ENCODE data around the gene MYH6. TPM values are rescaled to one million over a fixed set of nuclear protein-coding genes. Genes with fewer than 3 reads are reported as not detected.

The MYH6 gene

GRCh38 chr14:23347406-23348296 is 60.4 kb downstream of the MYH6 start:
- no peak overlapping the region for H3K4me2 ChIP-seq (ENCODE audit: low read length)
- peaks cover 8% of the 10 kb centered on the region for H3K27me3 ChIP-seq (ENCODE audit: control insufficient read depth, insufficient read depth, low read length)
- H3K36me3 ChIP-seq (ENCODE audit: insufficient read depth, low read length): no peaks in the 10 kb centered on the region
- no peak overlapping the region for H3K4me3 ChIP-seq (ENCODE audit: low read length)
- H3K9me3 ChIP-seq (replicated peaks; ENCODE audit: low read length): no peaks in the 10 kb centered on the region
- H3K4me1 ChIP-seq (ENCODE audit: control insufficient read depth, insufficient read depth, low read length): peaks cover 7% of the 10 kb centered on the region
- H3K9ac ChIP-seq (ENCODE audit: low read depth, low read length): no peak overlapping the region

- no peak overlapping the region for H3K4me2 ChIP-seq (ENCODE audit: low read length)
- H3K36me3 ChIP-seq (ENCODE audit: insufficient read depth, low read length): no peaks in the 10 kb centered on the region
- H3K4me1 ChIP-seq (ENCODE audit: control insufficient read depth, insufficient read depth, low read length): peaks cover 3% of the 10 kb centered on the region
- no peak overlapping the region for H3K4me3 ChIP-seq (ENCODE audit: low read length)
- H3K9me3 ChIP-seq (replicated peaks; ENCODE audit: low read length): no peaks in the 10 kb centered on the region
- peaks cover 13% of the 10 kb centered on the region for H3K27me3 ChIP-seq (ENCODE audit: control insufficient read depth, insufficient read depth, low read length)
- H3K9ac ChIP-seq (ENCODE audit: low read depth, low read length): no peak overlapping the region
Observed at GRCh38 chr14:23346693-23347405, 61.2 kb downstream of the MYH6 start.

GRCh38 chr14:23345987-23346692 is 61.9 kb downstream of the MYH6 start:
- peaks cover 9% of the 10 kb centered on the region for H3K27me3 ChIP-seq (ENCODE audit: control insufficient read depth, insufficient read depth, low read length)
- H3K4me1 ChIP-seq (ENCODE audit: control insufficient read depth, insufficient read depth, low read length): no peaks in the 10 kb centered on the region
- H3K36me3 ChIP-seq (ENCODE audit: insufficient read depth, low read length): no peaks in the 10 kb centered on the region
- no peak overlapping the region for H3K4me2 ChIP-seq (ENCODE audit: low read length)
- H3K9me3 ChIP-seq (replicated peaks; ENCODE audit: low read length): no peaks in the 10 kb centered on the region
- no peak overlapping the region for H3K9ac ChIP-seq (ENCODE audit: low read depth, low read length)
- no peak overlapping the region for H3K4me3 ChIP-seq (ENCODE audit: low read length)

- no peaks in the 10 kb centered on the region for H3K36me3 ChIP-seq (ENCODE audit: insufficient read depth, low read length)
- no peak overlapping the region for H3K9ac ChIP-seq (ENCODE audit: low read depth, low read length)
- no peaks in the 10 kb centered on the region for H3K4me1 ChIP-seq (ENCODE audit: control insufficient read depth, insufficient read depth, low read length)
- no peaks in the 10 kb centered on the region for H3K9me3 ChIP-seq (replicated peaks; ENCODE audit: low read length)
- no peak overlapping the region for H3K4me2 ChIP-seq (ENCODE audit: low read length)
- H3K27me3 ChIP-seq (ENCODE audit: control insufficient read depth, insufficient read depth, low read length): peaks cover 6% of the 10 kb centered on the region
- H3K4me3 ChIP-seq (ENCODE audit: low read length): no peak overlapping the region
Observed at GRCh38 chr14:23344481-23344880, 63.6 kb downstream of the MYH6 start.

GRCh38 chr14:23339506-23340268 is 68.4 kb downstream of the MYH6 start:
- no peak overlapping the region for H3K9ac ChIP-seq (ENCODE audit: low read depth, low read length)
- peaks cover 27% of the 10 kb centered on the region for H3K27me3 ChIP-seq (ENCODE audit: control insufficient read depth, insufficient read depth, low read length)
- no peaks in the 10 kb centered on the region for H3K9me3 ChIP-seq (replicated peaks; ENCODE audit: low read length)
- no peaks in the 10 kb centered on the region for H3K36me3 ChIP-seq (ENCODE audit: insufficient read depth, low read length)
- no peak overlapping the region for H3K4me2 ChIP-seq (ENCODE audit: low read length)
- no peak overlapping the region for H3K4me3 ChIP-seq (ENCODE audit: low read length)
- no peaks in the 10 kb centered on the region for H3K4me1 ChIP-seq (ENCODE audit: control insufficient read depth, insufficient read depth, low read length)

- Histone ChIP-seq H3K4me1 (ENCODE audit: control insufficient read depth, insufficient read depth, low read length) (no peaks in the 10 kb centered on the region), H3K9ac (ENCODE audit: low read depth, low read length) (no peak overlapping the region), H3K4me2 (ENCODE audit: low read length) (no peak overlapping the region), H3K9me3 (replicated peaks; ENCODE audit: low read length) (no peaks in the 10 kb centered on the region), H3K4me3 (ENCODE audit: low read length) (no peak overlapping the region), H3K36me3 (ENCODE audit: insufficient read depth, low read length) (no peaks in the 10 kb centered on the region), H3K27me3 (ENCODE audit: control insufficient read depth, insufficient read depth, low read length) (peaks cover 23% of the 10 kb centered on the region)
Observed at GRCh38 chr14:23335623-23336022, 72.5 kb downstream of the MYH6 start.

Small RNAs within 50 kb of the gene (small RNA-seq; reads per million reads assigned to genes)
- gene MIR208A: not detected
- 5.6 reads per million, percentile 87 among the genes with 10 or more reads in this experiment for gene MIR208B
